Transverse colon (tissue), 4 donors: ENCODE results near the gene PTPN6. TPM values are rescaled to one million over a fixed set of nuclear protein-coding genes. Genes with fewer than 3 reads are reported as not detected.

Source experiments
- DNase-seq: peaks from one replicate; pipeline ENCODE4 v3.0.0-alpha.2; 2019
- H3K27ac ChIP-seq, 4 donors: fragments of 200-600 bp; sonication (generic); 2 replicates each; pipeline ENCODE4 v1.5.1; 2016 to 2018; ENCODE audit warnings: inconsistent platforms in 4 of 4
- H3K27me3 ChIP-seq: fragments of 200-600 bp; sonication (generic); 2 replicates; pipeline ENCODE4 v1.5.1; 2017; ENCODE audit warnings: inconsistent platforms
- H3K36me3 ChIP-seq, 4 donors: fragments of 200-600 bp; sonication (generic); 2 replicates each; pipeline ENCODE4 v1.5.1; 2017 to 2019; ENCODE audit warnings: inconsistent platforms in 4 of 4
- H3K4me1 ChIP-seq, 4 donors: fragments of 200-600 bp; sonication (generic); 2 replicates each; pipeline ENCODE4 v1.5.1; 2017 to 2020; ENCODE audit warnings: inconsistent platforms in 4 of 4
- H3K4me3 ChIP-seq, 4 donors: fragments of 200-600 bp; sonication (generic); 1 replicate in 1 of 4; 2 replicates in 3 of 4; pipeline versions ENCODE4 v1.5.1 to v1.6.1; 2017 to 2019; ENCODE audit warnings: inconsistent platforms in 4 of 4
- H3K9me3 ChIP-seq, 2 donors: fragments of 200-600 bp; sonication (generic); 2 replicates each; pipeline ENCODE4 v1.5.1; 2017 to 2019; ENCODE audit warnings: inconsistent platforms in 2 of 2
- EP300 ChIP-seq: sonication (generic); formaldehyde crosslinking; IDR thresholded peaks from one replicate; pipeline ENCODE4 v1.6.1; 2017; ENCODE audit warnings: antibody characterized with exemption, low read depth
- POLR2A ChIP-seq: fragments of 450-650 bp; IDR thresholded peaks from one replicate; pipeline ENCODE4 v1.6.1; 2016; ENCODE audit warnings: antibody characterized with exemption, mild to moderate bottlenecking, moderate library complexity
- POLR2AphosphoS5 ChIP-seq, 3 donors: sonication (generic); formaldehyde crosslinking; IDR thresholded peaks; one replicate each; pipeline ENCODE4 v1.6.1; 2016; ENCODE audit warnings: antibody characterized with exemption in 3 of 3
- WGBS, 2 donors: methylation state at CpG; one replicate each; pipeline ENCODE4 v1.1.5; 2018; ENCODE audit warnings: low coverage in 1 of 2; 5-methylcytosine and 5-hydroxymethylcytosine counted together
- in situ Hi-C, 4 donors: fragments of 200-750 bp; cut with MboI; loops; one replicate each; pipeline versions ENCODE4 v1.15.0 to v1.15.1; 2017; ENCODE audit warnings: low sequenced_read_pairs in 3 of 4, low pct_ligation_motif_present in 1 of 4, low pct_unique_long_range_greater_than_20kb in 1 of 4
- intact Hi-C: fragments of 100-400 bp; cut with DNase I; formaldehyde crosslinking; loops from one replicate; pipeline ENCODE4 v1.15.1; 2023; ENCODE audit warnings: low total_unique reads
- total RNA-seq, 4 donors: library from RNA; depleted of rRNA; stranded (reverse); fragments of >200 nt; gene quantifications; one replicate each; pipeline ENCODE4 v1.1.0, GENCODE V29; 2016
- TF ChIP-seq, protein P1 (sequence below), 5 experiments: fragments of 200-600 bp in 3 of 5; fragments of 450-650 bp in 2 of 5; sonication (generic) in 3 of 5; IDR thresholded peaks; 1 replicate in 2 of 5; 2 replicates in 3 of 5; pipeline ENCODE4 v1.5.1; 2016 to 2017; ENCODE audit warnings: antibody characterized with exemption in 5 of 5, inconsistent platforms in 3 of 5, mild to moderate bottlenecking in 2 of 5, moderate library complexity in 1 of 5

Gene PTPN6
- total RNA-seq, 4 donors from 2014 or later, result 21.7 to 49.0 (median 36.1) TPM

DNA sequence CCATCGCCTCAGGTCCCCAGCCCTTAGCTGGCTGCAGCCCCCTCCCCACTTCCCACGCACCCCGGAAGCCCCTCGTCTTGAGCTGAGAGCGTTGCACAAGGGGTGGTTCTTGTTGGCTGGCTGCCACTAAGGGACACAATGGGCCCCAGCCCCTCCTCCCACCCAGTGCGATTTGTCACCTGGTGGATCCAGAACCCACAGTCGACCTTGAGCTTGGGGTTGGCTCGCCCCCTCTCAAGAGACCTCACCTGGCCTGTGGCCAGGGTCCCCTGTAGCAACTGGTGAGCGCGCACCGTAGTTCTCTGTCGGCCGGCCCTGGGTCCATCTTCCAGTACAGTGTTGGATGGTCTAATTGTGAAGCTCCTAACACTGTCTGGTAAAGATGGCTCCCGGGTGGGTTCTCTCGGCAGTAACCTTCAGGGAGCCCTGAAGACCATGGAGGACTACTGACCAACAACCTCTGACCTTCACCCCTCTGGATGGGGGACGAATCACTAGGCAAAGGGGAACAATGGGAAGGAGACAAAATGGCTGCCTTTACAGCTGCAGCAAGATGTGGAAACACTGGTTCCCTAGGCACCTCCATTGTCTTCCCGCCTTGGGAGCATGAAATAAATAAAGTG lies 12.7 kb downstream of the PTPN6 start:
- TF ChIP-seq EP300 (no peak), POLR2AphosphoS5 (IDR thresholded peaks at IDR 0.05) (no peak)
- intact Hi-C loops, result loop anchor here (2.0 to 10.0 kb wide), 2 partner anchors 39 to 141 kb away; partner anchors contain the start of gene C1RL
- Histone ChIP-seq H3K27me3 (no peaks in the 10 kb centered on the region), H3K4me1 (peaks cover 28 to 69% (median 48%) of the 10 kb centered on the region in 4 donors), H3K36me3 (peaks cover 0 to 18% (median 9%) of the 10 kb centered on the region in 4 donors), H3K4me3 (peak overlapping the region; percentile 19 to 62 (median 52)), H3K27ac (peak overlapping the region; percentile 89 to 95 (median 94)), H3K9me3 (no peaks in the 10 kb centered on the region)
- DNase-seq, result no peak
- 33 to 47% methylated on average over 1 to 16 of the region's 17 CpGs for WGBS, 2 donors
- in situ Hi-C loops, result no loop called here

DNA sequence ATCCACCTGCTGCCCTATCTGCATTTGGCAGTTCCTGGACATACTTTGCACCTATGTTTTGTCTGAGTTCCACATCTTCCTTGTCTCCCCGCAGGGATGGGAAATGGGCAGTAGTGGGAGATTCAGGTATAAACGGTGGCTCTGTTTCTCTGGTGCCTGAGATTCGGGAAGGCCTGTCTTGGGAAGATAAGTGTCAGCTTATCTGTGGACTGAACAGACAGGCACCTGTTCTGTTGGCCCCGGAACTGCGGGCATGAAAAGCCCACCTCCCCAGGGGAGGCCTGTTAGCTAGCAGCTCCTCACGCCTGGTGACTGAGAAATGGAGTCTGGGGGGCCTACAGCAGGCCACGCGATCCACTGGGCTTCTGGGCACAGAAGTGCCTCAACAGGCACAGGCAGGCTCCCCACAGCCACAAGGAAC lies 13.5 kb downstream of the PTPN6 start:
- no peak for TF ChIP-seq POLR2A
- TF ChIP-seq, protein P1, sequence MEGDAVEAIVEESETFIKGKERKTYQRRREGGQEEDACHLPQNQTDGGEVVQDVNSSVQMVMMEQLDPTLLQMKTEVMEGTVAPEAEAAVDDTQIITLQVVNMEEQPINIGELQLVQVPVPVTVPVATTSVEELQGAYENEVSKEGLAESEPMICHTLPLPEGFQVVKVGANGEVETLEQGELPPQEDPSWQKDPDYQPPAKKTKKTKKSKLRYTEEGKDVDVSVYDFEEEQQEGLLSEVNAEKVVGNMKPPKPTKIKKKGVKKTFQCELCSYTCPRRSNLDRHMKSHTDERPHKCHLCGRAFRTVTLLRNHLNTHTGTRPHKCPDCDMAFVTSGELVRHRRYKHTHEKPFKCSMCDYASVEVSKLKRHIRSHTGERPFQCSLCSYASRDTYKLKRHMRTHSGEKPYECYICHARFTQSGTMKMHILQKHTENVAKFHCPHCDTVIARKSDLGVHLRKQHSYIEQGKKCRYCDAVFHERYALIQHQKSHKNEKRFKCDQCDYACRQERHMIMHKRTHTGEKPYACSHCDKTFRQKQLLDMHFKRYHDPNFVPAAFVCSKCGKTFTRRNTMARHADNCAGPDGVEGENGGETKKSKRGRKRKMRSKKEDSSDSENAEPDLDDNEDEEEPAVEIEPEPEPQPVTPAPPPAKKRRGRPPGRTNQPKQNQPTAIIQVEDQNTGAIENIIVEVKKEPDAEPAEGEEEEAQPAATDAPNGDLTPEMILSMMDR (IDR thresholded peaks at IDR 0.05), result no peak
- no peak for TF ChIP-seq POLR2AphosphoS5 (IDR thresholded peaks at IDR 0.05)
- no peak for TF ChIP-seq EP300
- no peak for DNase-seq
- peaks cover 0 to 18% (median 9%) of the 10 kb centered on the region in 4 donors for H3K36me3 ChIP-seq
- H3K27me3 ChIP-seq, result no peaks in the 10 kb centered on the region
- intact Hi-C loops (loop anchor here (2.0 to 10.0 kb wide), 2 partner anchors 40 to 140 kb away; partner anchors contain the start of gene C1RL), in situ Hi-C loops (no loop called here)
- peak overlapping the region; percentile 89 to 95 (median 94) for H3K27ac ChIP-seq
- H3K4me1 ChIP-seq, result peaks cover 34 to 74% (median 55%) of the 10 kb centered on the region in 4 donors
- 41% methylated on average over 8 of the region's 8 CpGs; no CpG with 5 or more reads in 1 of the 2 donors for WGBS, 2 donors
- no peaks in the 10 kb centered on the region for H3K9me3 ChIP-seq
- peak overlapping the region in 2 of 4 donors; percentile 54 to 62 for H3K4me3 ChIP-seq

DNA sequence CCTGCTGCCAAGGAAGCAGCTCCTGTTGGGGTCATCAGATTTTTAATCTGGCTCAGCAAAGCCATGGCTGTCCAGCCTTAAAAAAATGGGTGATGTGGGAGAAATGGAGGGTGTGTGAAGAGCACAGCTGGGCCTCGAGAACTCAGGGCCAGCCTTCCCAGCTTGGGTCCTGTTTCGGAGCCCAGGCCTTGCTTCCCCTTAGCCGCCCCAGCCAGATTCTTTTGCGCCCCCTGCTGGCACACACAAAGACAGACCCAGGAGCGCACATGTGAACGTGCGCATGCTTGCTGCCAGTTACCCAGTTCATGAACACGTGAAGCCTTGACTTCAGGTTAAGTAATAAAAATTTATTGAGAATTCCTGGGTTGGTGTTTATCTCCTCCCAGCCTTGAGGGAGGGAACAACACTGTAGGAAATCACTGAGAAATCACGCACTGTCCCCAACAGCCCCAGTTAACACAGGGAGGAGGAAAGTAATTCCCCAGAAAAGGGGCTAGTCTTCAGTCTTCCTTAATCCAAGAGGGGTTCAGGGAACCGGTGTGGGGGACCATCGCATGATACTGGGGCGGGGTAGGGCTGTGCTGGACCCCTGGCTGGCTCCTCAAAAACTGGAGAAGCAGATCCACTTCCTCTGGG lies 14.0 kb downstream of the PTPN6 start:
- in situ Hi-C loops, result no loop called here
- intact Hi-C loops, result loop anchor here (2.0 to 10.0 kb wide), 2 partner anchors 40 to 140 kb away; partner anchors contain the start of gene C1RL
- peaks cover 0 to 18% (median 9%) of the 10 kb centered on the region in 4 donors for H3K36me3 ChIP-seq

DNA sequence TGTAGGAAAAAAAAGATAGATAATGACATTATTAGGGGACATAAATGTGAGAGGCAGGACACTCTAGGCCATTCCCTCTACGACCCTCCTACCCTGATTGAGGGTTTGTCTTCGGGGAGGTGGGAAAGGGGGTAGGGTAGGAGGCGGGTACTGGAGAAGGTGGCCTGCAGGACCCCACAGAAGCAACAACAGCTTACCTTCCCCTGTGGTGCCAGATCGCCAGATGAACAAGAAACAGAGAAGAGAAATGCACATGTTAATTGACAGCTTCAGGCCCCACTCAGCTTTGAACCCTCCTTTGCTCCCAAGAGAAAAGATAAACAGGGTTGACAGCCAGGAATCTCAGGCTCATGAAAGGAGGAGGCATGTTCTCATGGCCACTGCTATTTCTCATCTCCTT lies 14.6 kb downstream of the PTPN6 start:
- Histone ChIP-seq H3K4me3 (peak overlapping the region in 1 of 4 donors; percentile 2), H3K27me3 (no peaks in the 10 kb centered on the region), H3K9me3 (no peaks in the 10 kb centered on the region), H3K4me1 (peaks cover 28 to 65% (median 51%) of the 10 kb centered on the region in 4 donors), H3K36me3 (peaks cover 0 to 18% (median 9%) of the 10 kb centered on the region in 4 donors), H3K27ac (peak overlapping the region; percentile 89 to 95 (median 94))
- no peak for TF ChIP-seq POLR2AphosphoS5 (IDR thresholded peaks at IDR 0.05)
- no peak for TF ChIP-seq EP300
- no peak for TF ChIP-seq POLR2A
- TF ChIP-seq, protein P1 (IDR thresholded peaks at IDR 0.05), result no peak
- intact Hi-C loops (loop anchor here (2.0 to 10.0 kb wide), 2 partner anchors 41 to 139 kb away; partner anchors contain the start of gene C1RL), in situ Hi-C loops (no loop called here)
- no peak for DNase-seq
- 48% methylated on average over 4 of the region's 4 CpGs; no CpG with 5 or more reads in 1 of the 2 donors for WGBS, 2 donors

More for the DNA sequence above, 14.0 kb downstream of the PTPN6 start:
- DNase-seq, result peak; percentile 95
- peaks cover 34 to 71% (median 57%) of the 10 kb centered on the region in 4 donors for H3K4me1 ChIP-seq
- 10 to 44% methylated on average over 2 to 11 of the region's 12 CpGs for WGBS, 2 donors
- H3K4me3 ChIP-seq, result peak overlapping the region in 2 of 4 donors; percentile 54 to 62
- no peak for TF ChIP-seq EP300
- TF ChIP-seq POLR2AphosphoS5 (IDR thresholded peaks at IDR 0.05), result peak; percentile 35 to 84 (median 72)
- TF ChIP-seq POLR2A, result peak; percentile 59
- TF ChIP-seq, protein P1 (IDR thresholded peaks at IDR 0.05), result peak; percentile 81 to 98 (median 91)
- H3K27ac ChIP-seq, result peak overlapping the region; percentile 89 to 95 (median 94)
- H3K9me3 ChIP-seq, result no peaks in the 10 kb centered on the region
- H3K27me3 ChIP-seq, result no peaks in the 10 kb centered on the region
